ENCODE data around the gene CSNK1G2. TPM values are rescaled to one million over a fixed set of nuclear protein-coding genes. Genes with fewer than 3 reads are reported as not detected.

CSNK1G2 gene
- total RNA-seq, result 52.3 TPM

DNA sequence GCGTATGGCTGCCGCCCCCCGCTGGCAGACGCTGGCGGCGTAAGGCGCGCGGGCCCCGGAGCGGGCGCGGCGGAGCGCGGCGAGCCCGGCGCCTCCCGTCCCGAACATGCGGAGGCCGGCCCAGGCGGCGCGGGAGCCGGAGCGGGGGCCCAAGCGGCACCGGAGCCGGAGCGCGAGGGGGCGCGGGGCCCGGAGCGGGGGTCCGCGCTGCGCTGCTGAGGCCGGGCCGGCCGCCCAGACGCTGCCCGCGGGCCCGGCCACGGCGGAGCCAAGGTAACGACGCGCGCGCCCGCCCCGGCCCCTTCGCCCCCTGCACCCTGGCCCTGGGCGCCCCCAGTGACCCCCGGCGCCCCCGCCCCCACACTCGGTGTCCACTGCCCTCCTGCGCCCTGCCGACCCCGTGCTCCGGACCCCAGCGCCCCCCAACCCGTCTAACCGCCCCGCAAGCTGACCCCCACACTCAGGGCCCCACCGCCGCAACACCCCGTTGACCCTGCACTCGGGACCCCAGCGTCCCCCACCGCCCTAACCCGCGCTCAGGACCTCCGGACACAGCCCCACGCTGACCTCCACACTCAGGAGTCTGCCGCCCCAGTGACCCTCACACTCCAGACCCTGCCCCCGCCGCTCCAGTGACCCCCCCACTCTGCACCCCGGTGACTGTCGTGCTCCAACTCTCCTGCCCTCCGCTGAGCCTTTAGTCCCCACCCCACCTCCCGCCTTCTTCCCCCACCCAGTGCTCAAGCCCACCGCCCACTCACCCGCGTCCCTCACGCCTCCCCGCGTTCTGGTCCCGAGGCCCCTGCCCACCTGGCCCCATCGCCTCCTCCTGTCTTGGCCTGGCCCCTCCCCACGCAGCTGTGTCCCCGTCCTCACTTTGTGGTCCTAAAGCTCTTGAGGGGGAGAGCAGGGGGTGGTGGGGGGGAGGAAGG lies at the start of gene CSNK1G2:
Gene CSNK1G2, plus strand, starts transcription at position 27 of the 932 bp plus-strand sequence. CDS start 28,601 bp downstream, outside the sequence.

GRCh38 chr19:1905110-1905862 lies 35.7 kb upstream of the CSNK1G2 start, which contains the start of the genes ADAT3 and SCAMP4:
Gene ADAT3, plus strand, starts transcription at chr19:1905399. Its CDS starts 6,649 bp downstream, at chr19:1912048.
Gene SCAMP4, plus strand, starts transcription at chr19:1905399. Its CDS starts 9,621 bp downstream, at chr19:1915020.

GRCh38 chr19:2015608-2015950 lies 74.6 kb downstream of the CSNK1G2 start, which contains the start of gene BTBD2:
Gene BTBD2, minus strand, starts transcription at chr19:2015714. Its CDS starts 11 bp downstream, at chr19:2015703.

Small RNA genes within 50 kb of the gene (small RNA-seq; reads per million reads assigned to genes)
- gene AC007136.1 (ENCODE audit: low replicate concordance), result not detected

Other genes with a start within 250 kb of the CSNK1G2 start
- not detected for gene ONECUT3, start 187.7 kb upstream of the CSNK1G2 start, total RNA-seq
- gene ATP8B3, start 128.9 kb upstream of the CSNK1G2 start, total RNA-seq, result under 0.01 TPM
- 11.0 TPM for gene REXO1, start 92.7 kb upstream of the CSNK1G2 start, total RNA-seq
- gene KLF16, start 77.6 kb upstream of the CSNK1G2 start, total RNA-seq, result 3.4 TPM
- 37.9 TPM for gene ABHD17A, start 55.7 kb upstream of the CSNK1G2 start, total RNA-seq
- gene ADAT3, start 35.8 kb upstream of the CSNK1G2 start, total RNA-seq, result 3.8 TPM
- 19.4 TPM for gene SCAMP4, start 35.8 kb upstream of the CSNK1G2 start, total RNA-seq
- gene BTBD2, start 74.5 kb downstream of the CSNK1G2 start, total RNA-seq, result 69.5 TPM
- 24.4 TPM for gene MKNK2, start 110.1 kb downstream of the CSNK1G2 start, total RNA-seq
- 15.0 TPM for gene MOB3A, start 155.2 kb downstream of the CSNK1G2 start, total RNA-seq
- gene IZUMO4, start 155.7 kb downstream of the CSNK1G2 start, total RNA-seq, result 5.9 TPM
- gene AP3D1, start 210.4 kb downstream of the CSNK1G2 start, total RNA-seq, result 72.6 TPM
- gene DOT1L, start 222.8 kb downstream of the CSNK1G2 start, total RNA-seq, result 21.0 TPM

Measured in parietal lobe (tissue), 2 donors.